Gastroesophageal sphincter (tissue), 4 donors: Measurements from ENCODE around the gene OR1D2. TPM values are rescaled to one million over a fixed set of nuclear protein-coding genes. Genes with fewer than 3 reads are reported as not detected.

ENCODE experiments used
- ATAC-seq: fragments of 150-250 bp; one replicate; pipeline ENCODE4 v1.9.1; 2016; ENCODE audit warnings: mild to moderate bottlenecking, moderate library complexity
- H3K27ac ChIP-seq, 4 donors: fragments of 200-600 bp; sonication (generic) in 3 of 4; 1 replicate in 3 of 4; 2 replicates in 1 of 4; pipeline ENCODE4 v1.5.1; 2016 to 2019
- H3K27me3 ChIP-seq: fragments of 200-600 bp; sonication (generic); one replicate; pipeline ENCODE4 v1.5.1; 2019
- H3K36me3 ChIP-seq, 2 donors: fragments of 200-600 bp; sonication (generic); one replicate each; pipeline ENCODE4 v1.5.1; 2019; ENCODE audit warnings: control low read depth in 1 of 2
- H3K4me1 ChIP-seq, 3 donors: fragments of 200-600 bp; sonication (generic); 1 replicate in 2 of 3; 2 replicates in 1 of 3; pipeline ENCODE4 v1.5.1; 2016 to 2019; ENCODE audit warnings: control low read depth in 2 of 3
- H3K4me3 ChIP-seq, 2 donors: fragments of 200-600 bp; sonication (generic); one replicate each; pipeline ENCODE4 v1.5.1; 2019; ENCODE audit warnings: mild to moderate bottlenecking in 1 of 2, moderate library complexity in 1 of 2
- H3K9me3 ChIP-seq, 3 donors: fragments of 200-600 bp; sonication (generic); one replicate each; pipeline ENCODE4 v1.5.1; 2017 to 2019; ENCODE audit warnings: control low read depth in 2 of 3
- CTCF ChIP-seq, 4 experiments: fragments of 200-600 bp in 2 of 4; fragments of 450-650 bp in 2 of 4; sonication (generic) in 1 of 4; IDR thresholded peaks; one replicate each; pipeline ENCODE4 v1.5.1; 2017 to 2019; ENCODE audit warnings: antibody characterized with exemption in 4 of 4, mild to moderate bottlenecking in 2 of 4, moderate library complexity in 2 of 4
- EP300 ChIP-seq: sonication (generic); formaldehyde crosslinking; IDR thresholded peaks from one replicate; pipeline ENCODE4 v1.6.1; 2017; ENCODE audit warnings: antibody characterized with exemption, mild to moderate bottlenecking
- POLR2A ChIP-seq, 2 donors: fragments of 450-650 bp; IDR thresholded peaks; one replicate each; pipeline ENCODE4 v1.6.1; 2017; ENCODE audit warnings: antibody characterized with exemption in 2 of 2, mild to moderate bottlenecking in 2 of 2, moderate library complexity in 1 of 2
- POLR2AphosphoS5 ChIP-seq: sonication (generic); formaldehyde crosslinking; IDR thresholded peaks from one replicate; pipeline ENCODE4 v1.6.1; 2017; ENCODE audit warnings: antibody characterized with exemption
- WGBS, 2 donors: methylation state at CpG; one replicate each; pipeline ENCODE4 v1.1.5; 2018; ENCODE audit warnings: low coverage in 1 of 2; 5-methylcytosine and 5-hydroxymethylcytosine counted together
- total RNA-seq, 4 donors: library from RNA; depleted of rRNA; stranded (reverse); fragments of >200 nt; gene quantifications; one replicate each; pipeline ENCODE4 v1.1.0, GENCODE V29; 2016

OR1D2 gene
- total RNA-seq, 4 donors from 2014 or later, result not detected

GRCh38 chr17:3040882-3041281 is 63.3 kb downstream of the OR1D2 start:
- Histone ChIP-seq H3K9me3 (peaks cover 0 to 18% (median 0%) of the 10 kb centered on the region in 3 donors), H3K4me3 (no peak overlapping the region), H3K27ac (no peak overlapping the region), H3K4me1 (no peaks in the 10 kb centered on the region), H3K27me3 (peaks cover 44% of the 10 kb centered on the region), H3K36me3 (no peaks in the 10 kb centered on the region)
- TF ChIP-seq POLR2AphosphoS5, result no peak
- TF ChIP-seq POLR2A (IDR thresholded peaks at IDR 0.05), result no peak
- TF ChIP-seq EP300, result no peak
- no peak for TF ChIP-seq CTCF (IDR thresholded peaks at IDR 0.05)
- WGBS, 2 donors, result 51 to 53% methylated on average over 5 of the region's 5 CpGs
- no peak for ATAC-seq

GRCh38 chr17:3039736-3040135 is 64.5 kb downstream of the OR1D2 start:
- no peak for ATAC-seq
- Histone ChIP-seq H3K36me3 (no peaks in the 10 kb centered on the region), H3K9me3 (peaks cover 0 to 17% (median 0%) of the 10 kb centered on the region in 3 donors), H3K4me3 (no peak overlapping the region), H3K27me3 (peaks cover 44% of the 10 kb centered on the region), H3K27ac (no peak overlapping the region), H3K4me1 (no peaks in the 10 kb centered on the region)
- WGBS, 2 donors, result 18 to 34% methylated on average over 6 of the region's 6 CpGs
- TF ChIP-seq CTCF (IDR thresholded peaks at IDR 0.05), result no peak
- TF ChIP-seq POLR2A (IDR thresholded peaks at IDR 0.05), result no peak
- no peak for TF ChIP-seq EP300
- no peak for TF ChIP-seq POLR2AphosphoS5

GRCh38 chr17:3038941-3039340 is 65.3 kb downstream of the OR1D2 start:
- Histone ChIP-seq H3K4me3 (no peak overlapping the region), H3K9me3 (peaks cover 0 to 9% (median 0%) of the 10 kb centered on the region in 3 donors), H3K36me3 (no peaks in the 10 kb centered on the region), H3K4me1 (no peaks in the 10 kb centered on the region), H3K27me3 (peaks cover 36% of the 10 kb centered on the region), H3K27ac (no peak overlapping the region)
- 26 to 44% methylated on average over 5 of the region's 5 CpGs for WGBS, 2 donors
- ATAC-seq, result no peak
- TF ChIP-seq EP300 (no peak), POLR2A (IDR thresholded peaks at IDR 0.05) (no peak), POLR2AphosphoS5 (no peak), CTCF (IDR thresholded peaks at IDR 0.05) (no peak)

Other genes starting within 250 kb of the OR1D2 start
- gene OR1D5, start 40.8 kb downstream of the OR1D2 start, total RNA-seq, result not detected
- not detected for gene OR1G1, start 23.1 kb upstream of the OR1D2 start, total RNA-seq
- gene OR1A2, start 93.1 kb upstream of the OR1D2 start, total RNA-seq, result not detected
- gene OR1A1, start 103.2 kb upstream of the OR1D2 start, total RNA-seq, result under 1 TPM in 1 of 4 donors, not detected in 3; 0.23 TPM
- gene OR3A1, start 193.9 kb upstream of the OR1D2 start, total RNA-seq, result under 1 TPM in 1 of 4 donors, not detected in 3; 0.50 TPM